AG09309 (cell line): ENCODE results near the gene ANKRD42.

ENCODE experiments used
- DNase-seq: peaks from one replicate; pipeline ENCODE4 v3.0.0-alpha.2; 2010; ENCODE audit warnings: low read depth
- H3K4me3 ChIP-seq: 2 replicates; pipeline ENCODE4 v1.5.1; 2011; ENCODE audit warnings: mild to moderate bottlenecking, low read depth, low read length, moderate library complexity; ENCODE audit not compliant: control insufficient read depth
- TF ChIP-seq, protein P1 (sequence below): IDR thresholded peaks from 2 replicates; pipeline ENCODE4 v1.5.1; 2011; ENCODE audit warnings: mild to moderate bottlenecking, low read depth, low read length, inconsistent platforms; ENCODE audit not compliant: insufficient read depth, control insufficient read depth; ENCODE audit errors: missing control alignments

The ANKRD42 gene

DNA sequence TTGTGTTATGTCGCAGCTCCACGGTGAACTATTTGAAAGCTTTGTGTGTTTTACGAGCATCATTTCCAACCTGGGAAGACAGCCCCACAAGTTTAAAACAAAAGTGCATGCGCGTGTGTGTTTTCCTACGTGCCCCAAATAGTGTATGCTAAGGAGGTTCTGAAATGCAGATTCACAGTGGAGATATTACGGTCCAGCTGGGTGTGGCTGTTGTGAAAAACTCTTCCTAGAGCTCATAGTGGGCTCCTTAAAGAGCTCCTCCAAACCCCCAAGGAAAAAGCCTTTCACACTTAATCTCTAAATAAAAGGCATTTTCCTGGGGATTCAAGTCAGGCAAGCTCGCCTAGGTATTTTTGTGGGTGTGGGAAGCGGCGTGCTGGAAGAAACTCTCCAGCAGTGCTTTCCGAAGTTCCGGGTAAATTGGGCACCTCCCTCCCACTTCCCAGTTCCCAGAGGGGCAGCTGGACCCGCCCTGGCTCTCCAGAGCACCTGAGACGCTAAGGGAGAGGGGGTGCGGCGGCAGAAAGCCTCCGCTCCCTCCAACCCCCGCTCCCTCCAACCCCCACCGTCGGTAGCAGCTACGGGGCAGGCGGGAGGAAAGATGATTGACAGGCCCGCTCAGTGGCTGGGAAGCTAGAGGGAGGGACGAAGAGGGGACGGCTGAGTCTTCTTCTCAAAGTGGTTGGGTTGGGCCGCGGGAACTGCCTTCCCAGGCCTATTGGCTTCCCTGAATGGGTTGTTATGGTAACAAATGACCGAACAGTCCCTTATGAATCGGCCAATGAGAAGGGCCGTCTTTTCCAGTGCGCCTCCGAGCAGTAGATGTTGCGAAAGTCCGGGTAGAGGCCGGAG, 37.1 kb upstream of the ANKRD42 start:
- TF ChIP-seq, protein P1, sequence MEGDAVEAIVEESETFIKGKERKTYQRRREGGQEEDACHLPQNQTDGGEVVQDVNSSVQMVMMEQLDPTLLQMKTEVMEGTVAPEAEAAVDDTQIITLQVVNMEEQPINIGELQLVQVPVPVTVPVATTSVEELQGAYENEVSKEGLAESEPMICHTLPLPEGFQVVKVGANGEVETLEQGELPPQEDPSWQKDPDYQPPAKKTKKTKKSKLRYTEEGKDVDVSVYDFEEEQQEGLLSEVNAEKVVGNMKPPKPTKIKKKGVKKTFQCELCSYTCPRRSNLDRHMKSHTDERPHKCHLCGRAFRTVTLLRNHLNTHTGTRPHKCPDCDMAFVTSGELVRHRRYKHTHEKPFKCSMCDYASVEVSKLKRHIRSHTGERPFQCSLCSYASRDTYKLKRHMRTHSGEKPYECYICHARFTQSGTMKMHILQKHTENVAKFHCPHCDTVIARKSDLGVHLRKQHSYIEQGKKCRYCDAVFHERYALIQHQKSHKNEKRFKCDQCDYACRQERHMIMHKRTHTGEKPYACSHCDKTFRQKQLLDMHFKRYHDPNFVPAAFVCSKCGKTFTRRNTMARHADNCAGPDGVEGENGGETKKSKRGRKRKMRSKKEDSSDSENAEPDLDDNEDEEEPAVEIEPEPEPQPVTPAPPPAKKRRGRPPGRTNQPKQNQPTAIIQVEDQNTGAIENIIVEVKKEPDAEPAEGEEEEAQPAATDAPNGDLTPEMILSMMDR = no peak
- peak; percentile 100 for DNase-seq
- H3K4me3 ChIP-seq = peak overlapping the region; percentile 75

DNA sequence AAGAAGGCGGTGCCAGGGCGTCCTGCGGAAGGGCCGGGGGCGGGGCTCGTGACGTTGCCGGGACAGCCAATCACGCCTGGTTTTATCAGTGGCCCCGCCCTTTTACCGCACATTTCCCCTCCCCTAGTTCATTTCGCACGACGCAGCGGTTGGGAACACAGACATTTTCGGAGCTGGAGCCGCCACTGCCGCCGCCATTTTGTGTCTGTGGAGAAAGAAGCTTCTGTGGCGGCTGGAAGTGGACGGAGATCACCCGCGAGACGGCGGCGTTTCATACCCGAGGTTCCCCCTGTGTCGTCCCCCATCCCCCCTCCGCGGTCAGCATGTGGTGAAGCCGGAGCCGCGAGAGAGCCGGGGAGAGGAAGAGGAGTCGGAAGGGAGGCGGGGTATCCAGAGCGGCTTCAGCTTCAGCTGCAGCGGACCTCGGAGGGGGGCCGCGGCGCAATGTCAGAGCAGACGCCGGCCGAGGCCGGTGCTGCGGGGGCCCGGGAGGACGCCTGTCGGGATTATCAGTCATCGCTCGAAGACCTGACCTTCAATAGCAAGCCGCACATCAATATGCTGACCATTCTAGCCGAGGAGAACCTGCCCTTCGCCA, 36.4 kb upstream of the ANKRD42 start, which contains the start of gene PCF11:
Gene PCF11 (plus strand): TSS at position 136 of the 598 bp plus-strand sequence. CDS start 309 bp downstream, at position 445.
- no peak for DNase-seq
- TF ChIP-seq, protein P1 = no peak

DNA sequence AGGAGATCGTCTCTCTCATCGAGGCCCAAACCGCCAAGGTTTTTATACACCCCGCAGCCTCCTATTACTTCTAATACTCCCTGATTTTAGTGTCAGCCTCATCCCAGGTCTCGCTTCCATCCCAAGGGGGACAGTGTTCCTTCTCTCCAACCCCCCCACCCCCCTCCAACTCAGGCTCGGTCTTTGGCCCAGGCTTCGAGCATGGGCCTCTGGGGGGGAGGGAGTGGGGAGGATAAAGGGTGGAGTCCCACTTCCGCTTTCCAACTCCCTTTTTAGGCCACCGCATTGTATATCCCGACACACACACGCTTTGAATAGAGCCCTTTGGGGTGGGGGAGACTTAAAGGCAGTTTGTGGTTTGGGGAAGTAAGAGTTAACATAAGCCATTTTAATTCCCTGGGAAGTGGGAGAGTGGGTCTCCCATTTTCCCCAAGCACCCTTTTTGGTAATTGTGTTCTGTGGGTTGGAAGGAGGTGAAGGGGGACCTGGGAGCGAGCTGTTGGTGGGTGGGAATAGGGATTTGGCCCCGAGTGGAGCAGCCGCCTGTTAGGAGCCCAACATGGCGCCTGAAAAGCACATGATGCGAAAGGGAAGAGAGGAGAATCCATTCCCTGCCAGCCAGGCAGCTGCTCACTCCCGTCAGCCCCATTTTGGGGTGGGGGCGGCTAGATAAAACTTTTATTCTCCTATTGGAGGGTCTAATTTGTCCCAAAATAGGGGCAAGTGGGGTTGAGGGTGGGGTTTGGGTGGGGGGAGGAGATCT, 35.7 kb upstream of the ANKRD42 start:
- TF ChIP-seq, protein P1 = no peak
- peak overlapping the region; percentile 99 for H3K4me3 ChIP-seq
- DNase-seq = no peak

More for the DNA sequence above, 36.4 kb upstream of the ANKRD42 start, which contains the start of gene PCF11:
- peak within 1 kb of the TSS; percentile 99 for H3K4me3 ChIP-seq

DNA sequence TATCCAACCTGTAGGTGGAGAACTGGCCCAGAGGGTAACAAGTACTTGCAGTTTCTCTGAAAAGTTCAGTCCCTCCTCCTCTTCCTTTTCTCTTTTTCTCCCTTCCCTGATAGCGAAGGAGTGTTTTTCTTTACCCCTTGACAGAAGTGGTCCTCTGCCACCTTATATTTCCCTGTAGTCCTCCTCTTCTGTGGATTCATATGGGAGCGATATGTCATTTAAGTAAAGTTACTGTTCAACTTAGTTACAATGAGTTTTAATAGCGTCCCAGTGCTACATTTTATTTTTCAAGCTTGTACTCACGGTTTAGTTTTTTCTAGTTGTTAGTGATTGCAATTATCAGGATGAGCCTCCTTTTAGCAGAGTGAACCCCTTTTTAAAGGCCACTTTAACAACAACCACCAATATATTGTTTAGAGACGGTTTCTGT, 35.1 kb upstream of the ANKRD42 start:
- peak overlapping the region; percentile 99 for H3K4me3 ChIP-seq
- TF ChIP-seq, protein P1 = no peak
- DNase-seq = no peak

DNA sequence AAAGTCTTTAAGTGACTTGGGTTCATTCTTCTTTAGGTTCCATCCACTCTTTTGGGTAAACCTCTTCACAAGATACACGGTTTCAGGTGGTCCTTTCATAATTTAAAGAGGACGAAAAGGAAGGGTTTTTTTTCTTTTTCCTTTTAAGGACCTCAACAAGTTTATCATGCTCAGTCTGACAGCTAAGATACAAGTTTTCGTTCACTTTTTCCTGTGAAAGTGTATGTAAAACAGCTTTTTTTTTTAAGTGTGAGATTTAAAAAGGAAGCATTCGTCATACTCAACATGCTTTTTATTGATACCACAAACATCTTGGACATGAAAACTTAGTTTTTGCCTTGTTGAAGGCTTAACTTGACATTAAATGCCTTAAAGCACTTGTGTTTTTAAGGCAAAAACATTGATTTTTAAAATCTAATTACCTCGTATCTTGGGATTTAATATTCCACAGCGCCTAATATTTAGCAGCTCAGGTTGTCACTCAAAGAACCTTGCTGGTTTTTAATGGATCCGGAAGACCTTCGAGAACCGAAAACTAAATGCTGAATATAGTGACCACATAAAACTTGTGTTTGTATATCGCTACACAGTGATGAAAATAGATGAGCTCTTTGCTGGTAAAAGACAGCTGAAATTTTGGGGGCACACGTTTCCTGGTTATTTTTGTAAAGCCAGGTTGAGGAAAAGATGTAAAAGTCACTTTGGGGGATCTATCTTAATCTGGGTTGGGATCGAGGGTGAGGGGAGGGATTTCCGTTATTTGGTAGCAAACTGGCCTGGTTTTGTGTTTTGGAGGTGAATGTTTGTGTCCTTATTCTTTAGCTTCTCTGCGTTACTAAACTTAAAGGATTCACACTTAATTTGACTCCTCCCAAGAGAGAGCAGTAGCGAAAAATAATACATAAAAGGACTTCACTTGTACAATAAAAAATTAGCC, 34.3 kb upstream of the ANKRD42 start:
- TF ChIP-seq, protein P1 = no peak
- no peak for DNase-seq
- H3K4me3 ChIP-seq = peak overlapping the region; percentile 99
